K562 (cell line): ENCODE measurements around the gene UBE2E2. TPM values are rescaled to one million over a fixed set of nuclear protein-coding genes. Genes with fewer than 3 reads are reported as not detected.

Experiments used
- ATAC-seq: fragments of 200-7000 bp; cut with Tn5 transposase; 3 replicates; pipeline ENCODE4 v1.9.1; 2020; ENCODE audit warnings: moderate library complexity
- BruUV-seq: library from RNA; stranded (reverse); fragments of 400-500 nt; replicated peaks from 2 replicates; lab custom pipeline; 2021; lab: Mats Ljungman, UMichigan
- CTCF ChIA-PET: fragments of 300-600 bp; formaldehyde crosslinking; extraction: SDS; loops from one replicate; lab custom pipeline; 2021; ENCODE audit warnings: low intra/inter-chr PET ratio; lab: Yijun Ruan, JAX
- POLR2A ChIA-PET: fragments of 300-600, 350-650 bp; sonication (Branson Sonifier 250); formaldehyde crosslinking; extraction: SDS; loops from one replicate; lab custom pipeline; 2021; ENCODE audit warnings: antibody characterized with exemption, inconsistent platforms; lab: Yijun Ruan, JAX
- DNase-seq, 4 experiments: peaks; one replicate each; pipeline versions ENCODE4 v3.0.0 to v3.0.0-alpha.2; 2011 to 2018; ENCODE audit warnings: low spot score in 3 of 4, mixed read lengths in 3 of 4; ENCODE audit errors: extremely low read depth in 1 of 4
- FAIRE-seq: peaks from 2 replicates; lab custom pipeline; 2011; peaks lifted over from hg19 to GRCh38; lab: Jason Lieb, UNC
- H2AFZ ChIP-seq: 2 replicates; pipeline ENCODE4 v1.6.0; 2011; ENCODE audit warnings: low read depth, low read length, control low read depth, inconsistent platforms
- H3K27ac ChIP-seq: fragments of 200-600 bp; 3 replicates; pipeline ENCODE4 v1.8.0; 2011; ENCODE audit warnings: low read depth, mild to moderate bottlenecking, control low read depth, inconsistent platforms, low read length, moderate library complexity, mixed read lengths; ENCODE audit errors: extremely low read depth
- H3K27me3 ChIP-seq, 2 experiments: fragments of 300-600 bp in 1 of 2; 2 replicates in 1 of 2; 3 replicates in 1 of 2; pipeline versions ENCODE4 v1.6.0 to v1.8.0; 2011; ENCODE audit warnings: inconsistent platforms in 2 of 2, low read length in 2 of 2, mild to moderate bottlenecking in 1 of 2, mixed read lengths in 1 of 2, moderate library complexity in 1 of 2; ENCODE audit not compliant: control insufficient read depth in 2 of 2, insufficient read depth in 2 of 2
- H3K36me3 ChIP-seq: fragments of 300-600 bp; 3 replicates; pipeline ENCODE4 v1.8.0; 2011; ENCODE audit warnings: mild to moderate bottlenecking, low read length, inconsistent platforms; ENCODE audit not compliant: control insufficient read depth, insufficient read depth
- H3K4me1 ChIP-seq, 2 experiments: fragments of 200-600 bp in 1 of 2; replicated peaks in 1 of 2; 2 replicates in 1 of 2; 3 replicates in 1 of 2; pipeline versions ENCODE4 v1.5.1 to v1.8.0; 2011; ENCODE audit warnings: inconsistent platforms in 2 of 2, low read length in 2 of 2, mild to moderate bottlenecking in 1 of 2, mixed read lengths in 1 of 2, moderate library complexity in 1 of 2; ENCODE audit not compliant: control insufficient read depth in 2 of 2, insufficient read depth in 2 of 2
- H3K4me2 ChIP-seq: 2 replicates; pipeline ENCODE4 v1.6.1; 2011; ENCODE audit warnings: low read length, control low read depth, inconsistent platforms, mixed read lengths; ENCODE audit not compliant: insufficient read depth
- H3K4me3 ChIP-seq: fragments of 200-600 bp; sonication (generic), shearing (Covaris generic); 2 replicates; pipeline ENCODE4 v1.5.1; 2016; ENCODE audit warnings: control low read depth, inconsistent platforms
- H3K79me2 ChIP-seq: fragments of 200-600 bp; 3 replicates; pipeline ENCODE4 v1.8.0; 2011; ENCODE audit warnings: low read length, inconsistent platforms; ENCODE audit not compliant: control insufficient read depth, insufficient read depth
- H3K9ac ChIP-seq, 2 experiments: 2 replicates each; pipeline versions ENCODE4 v1.6.0 to v1.6.1; 2011; ENCODE audit warnings: low read depth in 2 of 2, low read length in 2 of 2, control low read depth in 1 of 2, inconsistent platforms in 1 of 2, mild to moderate bottlenecking in 1 of 2, mixed read lengths in 1 of 2; ENCODE audit not compliant: insufficient read depth in 1 of 2
- H3K9me1 ChIP-seq: one replicate; pipeline ENCODE4 v1.6.0; 2011; ENCODE audit warnings: inconsistent platforms, mild to moderate bottlenecking, low read length, moderate library complexity; ENCODE audit not compliant: control insufficient read depth, insufficient read depth
- H3K9me3 ChIP-seq: replicated peaks from 2 replicates; pipeline ENCODE4 v1.5.1; 2011; ENCODE audit warnings: low read depth, low read length, inconsistent platforms; ENCODE audit not compliant: control insufficient read depth, insufficient read depth
- H4K20me1 ChIP-seq: replicated peaks from 2 replicates; pipeline ENCODE4 v1.6.1; 2011; ENCODE audit warnings: low read length, inconsistent platforms, mixed read lengths; ENCODE audit not compliant: control insufficient read depth, insufficient read depth
- ADNP ChIP-seq: fragments of 200-800 bp; sonication (Bioruptor generic); IDR thresholded peaks from 2 replicates; pipeline ENCODE4 v1.6.1; 2016; ENCODE audit warnings: missing genetic modification characterization, missing compliant biosample characterization
- CHD4 ChIP-seq: fragments of 200-600 bp; sonication (generic); IDR thresholded peaks from 3 replicates; pipeline ENCODE4 v1.6.1; 2012; ENCODE audit warnings: low read depth, mild to moderate bottlenecking, mixed read lengths, low read length, inconsistent platforms; ENCODE audit not compliant: insufficient read depth, insufficient replicate concordance, poor library complexity, severe bottlenecking
- EHMT2 ChIP-seq: fragments of 450-650 bp; IDR thresholded peaks from 2 replicates; pipeline ENCODE4 v1.6.1; 2018; ENCODE audit warnings: antibody characterized with exemption
- ID3 ChIP-seq, 2 experiments: fragments of 250-450 bp in 1 of 2; fragments of 450-650 bp in 1 of 2; sonication (Bioruptor Pico) in 1 of 2; IDR thresholded peaks; 2 replicates each; pipeline versions ENCODE4 v1.6.1 to v1.8.0; 2016 to 2021; ENCODE audit warnings: mild to moderate bottlenecking in 2 of 2, moderate library complexity in 2 of 2, missing compliant biosample characterization in 1 of 2, missing genetic modification characterization in 1 of 2
- MAFF ChIP-seq: IDR thresholded peaks from 2 replicates; pipeline ENCODE4 v1.6.1; 2012; ENCODE audit warnings: low read length, improper control_type of control experiment
- NBN ChIP-seq: fragments of 450-650 bp; IDR thresholded peaks from 2 replicates; pipeline ENCODE4 v1.6.1; 2016; ENCODE audit warnings: low read depth, mild to moderate bottlenecking
- NCOA2 ChIP-seq, 2 experiments: fragments of 450-650 bp; IDR thresholded peaks; 2 replicates each; pipeline ENCODE4 v1.6.1; 2018; ENCODE audit warnings: mild to moderate bottlenecking in 2 of 2, moderate library complexity in 1 of 2; ENCODE audit not compliant: partially characterized antibody in 2 of 2
- RBM15 ChIP-seq: fragments of 200-400 bp; formaldehyde crosslinking; IDR thresholded peaks from 2 replicates; pipeline ENCODE4 v1.6.1; 2018; ENCODE audit warnings: mild to moderate bottlenecking, low read length, moderate library complexity; ENCODE audit not compliant: insufficient read depth
- TARDBP ChIP-seq: fragments of 450-650 bp; IDR thresholded peaks from 2 replicates; pipeline ENCODE4 v1.6.1; 2016
- TEAD4 ChIP-seq, 2 experiments: sonication (generic) in 1 of 2; formaldehyde crosslinking in 1 of 2; IDR thresholded peaks; 2 replicates each; pipeline versions ENCODE4 v1.6.1 to v1.8.0; 2012 to 2022; ENCODE audit warnings: borderline replicate concordance in 1 of 2, inconsistent platforms in 1 of 2, low read length in 1 of 2, mild to moderate bottlenecking in 1 of 2, missing genetic modification reagents in 1 of 2
- THRAP3 ChIP-seq: fragments of 450-650 bp; IDR thresholded peaks from 2 replicates; pipeline ENCODE4 v1.6.1; 2016; ENCODE audit warnings: mild to moderate bottlenecking, inconsistent platforms, borderline replicate concordance
- XRCC3 ChIP-seq: fragments of 450-650 bp; IDR thresholded peaks from 2 replicates; pipeline ENCODE4 v1.6.1; 2017; ENCODE audit warnings: mild to moderate bottlenecking, moderate library complexity
- ZHX1 ChIP-seq: fragments of 150-350 bp; conservative IDR thresholded peaks from 2 replicates; pipeline ENCODE4 v1.6.1; 2014; ENCODE audit warnings: low read length
- ZNF436 ChIP-seq: fragments of 250-450, 450-650 bp; sonication (Bioruptor Pico); formaldehyde crosslinking; IDR thresholded peaks from 2 replicates; pipeline ENCODE4 v1.7.0; 2020; ENCODE audit warnings: mild to moderate bottlenecking
- ZNF644 ChIP-seq: fragments of 200-800 bp; sonication (Bioruptor generic); IDR thresholded peaks from 2 replicates; pipeline ENCODE4 v1.6.1; 2016; ENCODE audit warnings: low read depth, missing genetic modification characterization, missing compliant biosample characterization
- ZNF707 ChIP-seq: fragments of 250-450 bp; sonication (Bioruptor Pico); conservative IDR thresholded peaks from 2 replicates; pipeline ENCODE4 v1.8.0; 2022; ENCODE audit warnings: inconsistent platforms, mild to moderate bottlenecking, moderate library complexity
- WGBS: fragments of 100-300 bp; shearing (Covaris generic); methylation state at CpG from one replicate; pipeline ENCODE4 v1.1.6; 2016; ENCODE audit warnings: low coverage, mixed read lengths; ENCODE audit not compliant: insufficient coverage; ENCODE audit errors: missing lambda C conversion rate; 5-methylcytosine and 5-hydroxymethylcytosine counted together
- in situ Hi-C: fragments of 300-500 bp; cut with MboI; formaldehyde crosslinking; loops from 4 replicates; pipeline ENCODE4 v1.15.0; 2018; ENCODE audit warnings: inconsistent platforms, mixed read lengths
- intact Hi-C: fragments of 100-400 bp; cut with micrococcal nuclease; formaldehyde crosslinking; loops from 2 replicates; pipeline ENCODE4 v1.14.2; 2022
- polyA plus RNA-seq, 8 experiments: library from polyadenylated mRNA; depleted of rRNA in 4 of 8; stranded (reverse) in 5 of 8; unstranded in 3 of 8; fragments of >200 nt; fragmentation: Nextera tagmentation in 2 of 8; fragmentation: Illumina TruSeq in 1 of 8; extraction: Ambion mirVana in 2 of 8; extraction: Trizol in 1 of 8; gene quantifications; 2 replicates each; pipeline versions ENCODE4 v1.2.1 to v1.2.3, GENCODE V29; 2011 to 2014; ENCODE audit warnings: inconsistent platforms in 1 of 8, missing spikeins in 1 of 8
- total RNA-seq, 7 experiments: library from RNA; depleted of rRNA in 6 of 7; stranded (reverse); fragments of >200 nt in 6 of 7; fragmentation: Illumina TruSeq in 2 of 7; extraction: Trizol in 2 of 7; gene quantifications; 2 replicates each; pipeline versions ENCODE4 v1.2.1 to v1.2.3, GENCODE V29; 2011 to 2021; ENCODE audit warnings: low replicate concordance in 1 of 7

The UBE2E2 gene
- total and polyA plus RNA-seq, 9 of the 15 experiments (the other 6 are each of a cell fraction or from before 2014, with no cell fraction given) = 0.22 to 5.1 (median 1.9) TPM

GRCh38 chr3:23365066-23365465, 161.9 kb downstream of the UBE2E2 start:
- in situ Hi-C loops = no loop called here
- intact Hi-C loops = no loop called here
- Histone ChIP-seq H3K4me3 (no peak overlapping the region), H2AFZ (no peak overlapping the region), H4K20me1 (no peaks in the 10 kb centered on the region), H3K36me3 (no peaks in the 10 kb centered on the region), H3K9ac (no peak overlapping the region), H3K4me2 (no peak overlapping the region), H3K9me1 (no peaks in the 10 kb centered on the region), H3K27ac (no peak overlapping the region), H3K27me3 (no peaks in the 10 kb centered on the region)
- CTCF ChIA-PET = no interaction called here
- no peak for ATAC-seq
- WGBS = 3% methylated on average over 2 of the region's 2 CpGs
- no peak for DNase-seq
- BruUV-seq = no TSS peak
- TF ChIP-seq CHD4 (no peak), ZNF436 (CRISPR knock-in tag) (no peak), TEAD4 (IDR thresholded peaks at IDR 0.05; ENCODE audit: low read length) (no peak), TEAD4 (CRISPR knock-in tag; IDR thresholded peaks at IDR 0.05; ENCODE audit: borderline replicate concordance) (no peak), NBN (no peak), RBM15 (no peak), XRCC3 (no peak), ZHX1 (no peak), EHMT2 (no peak), ZNF707 (CRISPR knock-in tag) (no peak), ADNP (no peak), TARDBP (no peak), ID3 (CRISPR knock-in tag; IDR thresholded peaks at IDR 0.05) (no peak), ID3 (tag; IDR thresholded peaks at IDR 0.05) (no peak), MAFF (no peak), THRAP3 (no peak), ZNF644 (tag) (no peak), NCOA2 (IDR thresholded peaks at IDR 0.05; ENCODE audit: partially characterized antibody in 2 of 2) (no peak)
- TF ChIP-seq, all 486 proteins: peak for 0
- Histone ChIP-seq H3K9me3 (no peaks in the 10 kb centered on the region; the same call in 1 of the 2 replicates), H3K79me2 (no peaks in the 10 kb centered on the region), H3K4me1 (no peaks in the 10 kb centered on the region)
- FAIRE-seq = no peak
- POLR2A ChIA-PET = no interaction called here
